GM10847 (cell line): ENCODE measurements around the gene EEFSEC.

Experiments used
- POLR2A ChIP-seq: IDR thresholded peaks from 2 replicates; pipeline ENCODE4 v1.6.1; 2011; ENCODE audit not compliant: insufficient read length; ENCODE audit errors: extremely low read depth

EEFSEC gene

DNA sequence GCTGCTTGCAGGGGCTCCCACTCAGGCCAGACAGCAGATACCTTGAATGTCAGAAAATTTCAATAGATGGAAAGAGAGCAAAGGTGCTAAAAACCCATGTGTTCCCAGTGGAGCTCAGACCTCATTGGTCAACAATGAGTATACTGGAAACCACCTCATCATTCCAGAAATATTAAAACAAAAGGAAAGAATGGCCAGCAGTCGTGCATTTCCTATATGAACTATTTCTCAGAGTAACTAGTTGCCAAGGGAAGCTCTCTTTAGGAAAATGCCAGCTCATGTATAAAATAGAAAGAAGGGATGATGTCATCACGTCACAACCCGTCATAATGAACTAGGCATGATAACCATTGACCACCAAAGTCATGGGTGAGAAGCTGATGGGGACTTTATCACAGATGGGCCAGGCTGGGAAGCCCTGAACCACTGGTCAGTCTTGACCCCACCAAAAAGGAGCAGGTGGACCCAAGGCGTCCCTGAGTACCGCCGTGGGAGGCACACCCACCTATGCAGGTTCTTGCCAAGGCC is 295.9 kb downstream of the EEFSEC start:
- no peak for TF ChIP-seq POLR2A

- TF ChIP-seq POLR2A: no peak
These were observed 298.8 kb downstream of the EEFSEC start for GRCh38 chr3:128452120-128452519.

GRCh38 chr3:128452678-128453275 is 299.5 kb downstream of the EEFSEC start:
- TF ChIP-seq POLR2A: no peak

DNA sequence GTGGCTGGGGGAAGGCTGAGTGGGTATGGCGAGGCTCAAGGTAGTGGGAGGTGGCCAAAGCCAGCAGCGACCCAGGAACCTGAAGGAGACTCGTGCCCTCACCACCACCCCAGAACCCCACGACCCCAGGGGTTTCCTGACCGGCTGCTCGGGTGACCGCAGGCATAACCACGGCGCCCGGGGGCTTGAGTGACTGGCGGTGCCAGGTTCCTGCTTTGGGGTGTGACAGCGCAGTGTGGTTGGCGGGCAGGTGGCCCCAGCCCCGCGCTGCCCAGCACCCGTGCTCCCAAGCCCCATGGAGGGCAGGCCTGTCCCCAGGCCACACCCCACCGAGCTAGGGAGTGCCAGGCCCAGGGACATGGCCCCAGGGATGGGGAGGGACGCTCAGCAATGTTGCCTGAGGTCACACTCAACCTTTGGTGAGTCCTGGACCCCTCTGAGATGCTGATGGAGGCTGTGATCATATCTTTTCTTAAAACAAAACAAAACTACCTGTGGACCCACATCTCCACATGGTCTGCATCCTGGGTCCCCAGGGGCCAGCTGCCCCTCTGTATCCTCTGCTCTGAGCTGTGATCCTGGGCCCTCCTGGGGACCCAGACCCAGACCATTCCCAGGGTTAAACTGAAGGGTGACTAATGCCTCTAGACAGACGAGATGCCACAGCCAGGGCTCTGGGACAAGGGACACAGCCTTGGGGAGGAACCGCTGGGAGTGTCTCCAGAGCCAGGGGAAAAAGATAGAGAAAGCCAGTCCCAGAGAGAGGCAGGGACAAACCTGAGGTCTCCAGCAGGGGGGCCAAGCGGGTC is 300.4 kb downstream of the EEFSEC start:
- no peak for TF ChIP-seq POLR2A

DNA sequence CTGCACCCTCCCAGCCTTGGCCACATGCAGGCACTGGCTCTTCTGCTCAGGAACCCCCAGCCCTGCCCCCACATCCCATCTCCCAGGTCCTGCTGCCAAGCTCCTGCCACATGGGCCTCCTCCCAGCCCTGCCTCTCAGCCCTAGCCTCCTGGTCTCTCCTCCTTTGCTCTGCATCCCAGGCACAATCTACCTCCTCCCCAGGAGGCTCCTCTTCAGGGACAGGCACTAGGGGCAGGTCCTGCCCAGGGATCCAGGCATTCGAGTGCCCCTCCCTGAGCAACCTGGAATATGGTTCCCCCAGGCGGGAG is 301.0 kb downstream of the EEFSEC start:
- no peak for TF ChIP-seq POLR2A

- TF ChIP-seq POLR2A: no peak
These were observed 301.8 kb downstream of the EEFSEC start for GRCh38 chr3:128455116-128455515.

DNA sequence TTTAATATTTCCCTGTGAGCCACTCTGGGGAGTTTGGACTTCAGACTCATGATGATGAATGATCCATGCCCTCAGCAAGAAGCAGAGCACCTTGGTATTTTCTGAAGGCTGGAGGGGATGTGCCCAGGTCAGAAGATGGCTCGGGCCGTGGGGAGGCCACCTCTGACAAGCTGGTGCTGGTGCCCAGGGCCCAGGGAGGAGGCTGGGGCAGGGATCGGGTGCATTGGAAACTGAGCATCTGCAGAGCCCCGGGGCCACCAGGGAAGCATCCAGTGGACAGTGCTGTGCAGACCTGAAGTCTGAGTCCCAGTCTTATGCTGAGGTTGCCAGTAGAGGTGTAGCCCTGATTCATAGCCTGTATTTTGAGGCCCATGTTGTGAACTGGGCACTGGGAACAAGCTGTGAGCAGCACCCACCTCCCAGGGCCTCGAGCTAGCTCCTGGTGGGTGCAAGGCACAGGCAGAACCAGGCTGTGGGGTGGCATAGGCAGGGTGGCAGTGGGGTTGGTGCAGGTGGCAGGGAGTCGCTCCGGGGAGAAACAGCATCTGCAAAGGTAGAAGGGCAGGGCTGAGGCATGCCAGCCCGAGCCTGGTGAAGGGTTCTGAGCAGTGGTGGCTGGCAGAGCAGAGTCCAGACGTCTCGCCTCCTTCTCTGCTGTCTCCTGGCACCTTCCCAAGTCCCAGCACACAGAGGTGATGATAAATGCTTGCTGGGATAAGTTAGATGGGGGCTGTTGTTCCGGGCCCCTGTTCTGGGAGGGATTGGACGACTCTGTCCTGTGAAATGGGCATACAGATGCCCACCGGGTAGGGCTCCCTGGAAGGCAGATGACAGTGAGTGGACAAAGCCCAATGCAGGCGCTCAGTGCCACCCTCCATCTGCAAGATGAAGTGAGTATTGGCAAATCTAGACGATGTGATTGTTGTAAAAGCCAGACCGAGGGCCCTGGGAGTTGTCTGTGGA is 302.8 kb downstream of the EEFSEC start:
- no peak for TF ChIP-seq POLR2A

GRCh38 chr3:128456776-128457715 is 303.8 kb downstream of the EEFSEC start:
- TF ChIP-seq POLR2A: no peak

DNA sequence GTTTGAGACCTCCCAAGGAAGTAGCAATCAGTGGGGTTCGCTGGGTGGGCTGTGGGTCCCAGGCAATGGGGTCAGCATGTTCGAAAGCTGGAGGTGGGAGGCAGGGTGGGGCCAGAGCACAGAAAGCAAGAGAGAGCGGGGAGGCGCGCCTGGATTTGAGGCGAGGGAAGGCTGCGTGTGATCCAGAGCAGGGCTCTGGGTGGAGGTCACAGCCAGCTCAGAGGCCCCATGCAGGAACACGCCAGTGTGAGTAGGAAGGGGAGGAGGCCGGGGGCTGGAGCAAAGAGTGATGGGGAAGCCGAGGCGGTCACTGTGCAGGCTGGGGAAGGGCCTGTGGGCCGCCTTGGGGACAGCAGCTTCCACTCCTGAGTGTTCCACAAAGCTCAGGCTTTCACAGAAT is 304.7 kb downstream of the EEFSEC start:
- TF ChIP-seq POLR2A: no peak
